22Rv1 (cell line): ENCODE data around the gene TSC22D1.

Experiments used
- H3K27ac ChIP-seq: fragments of 450-650 bp; 2 replicates; pipeline ENCODE4 v1.5.1; 2017
- ZFX ChIP-seq: fragments of 450-650 bp; IDR thresholded peaks from 2 replicates; pipeline ENCODE4 v1.6.1; 2017; ENCODE audit warnings: antibody characterized with exemption, borderline replicate concordance
- TF ChIP-seq, protein P1 (sequence below): fragments of 450-650 bp; IDR thresholded peaks from 2 replicates; pipeline ENCODE4 v1.5.1; 2017; ENCODE audit warnings: mild to moderate bottlenecking

Gene TSC22D1

DNA sequence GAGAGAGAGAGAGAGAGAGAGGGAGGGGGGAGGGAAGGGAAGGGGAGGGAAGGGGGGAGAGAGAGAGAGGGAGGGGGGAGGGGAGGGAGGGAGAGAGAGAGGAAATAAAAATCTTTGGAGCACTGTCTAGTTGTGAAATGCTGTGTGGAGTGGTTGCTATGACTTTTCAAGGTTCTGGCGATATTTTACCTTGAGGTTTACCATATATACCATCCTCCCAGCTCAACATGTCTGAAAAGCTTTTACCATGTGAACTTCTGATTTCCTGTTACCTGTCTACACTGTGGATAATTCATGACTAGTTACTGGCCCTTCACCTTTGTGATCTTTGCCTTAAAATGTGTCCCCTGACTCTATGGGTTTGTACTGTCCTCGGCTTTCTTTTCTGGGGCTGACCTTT is 164.3 kb downstream of the TSC22D1 start:
- TF ChIP-seq, protein P1, sequence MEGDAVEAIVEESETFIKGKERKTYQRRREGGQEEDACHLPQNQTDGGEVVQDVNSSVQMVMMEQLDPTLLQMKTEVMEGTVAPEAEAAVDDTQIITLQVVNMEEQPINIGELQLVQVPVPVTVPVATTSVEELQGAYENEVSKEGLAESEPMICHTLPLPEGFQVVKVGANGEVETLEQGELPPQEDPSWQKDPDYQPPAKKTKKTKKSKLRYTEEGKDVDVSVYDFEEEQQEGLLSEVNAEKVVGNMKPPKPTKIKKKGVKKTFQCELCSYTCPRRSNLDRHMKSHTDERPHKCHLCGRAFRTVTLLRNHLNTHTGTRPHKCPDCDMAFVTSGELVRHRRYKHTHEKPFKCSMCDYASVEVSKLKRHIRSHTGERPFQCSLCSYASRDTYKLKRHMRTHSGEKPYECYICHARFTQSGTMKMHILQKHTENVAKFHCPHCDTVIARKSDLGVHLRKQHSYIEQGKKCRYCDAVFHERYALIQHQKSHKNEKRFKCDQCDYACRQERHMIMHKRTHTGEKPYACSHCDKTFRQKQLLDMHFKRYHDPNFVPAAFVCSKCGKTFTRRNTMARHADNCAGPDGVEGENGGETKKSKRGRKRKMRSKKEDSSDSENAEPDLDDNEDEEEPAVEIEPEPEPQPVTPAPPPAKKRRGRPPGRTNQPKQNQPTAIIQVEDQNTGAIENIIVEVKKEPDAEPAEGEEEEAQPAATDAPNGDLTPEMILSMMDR, result no peak
- TF ChIP-seq ZFX, result no peak
- H3K27ac ChIP-seq, result no peak overlapping the region

DNA sequence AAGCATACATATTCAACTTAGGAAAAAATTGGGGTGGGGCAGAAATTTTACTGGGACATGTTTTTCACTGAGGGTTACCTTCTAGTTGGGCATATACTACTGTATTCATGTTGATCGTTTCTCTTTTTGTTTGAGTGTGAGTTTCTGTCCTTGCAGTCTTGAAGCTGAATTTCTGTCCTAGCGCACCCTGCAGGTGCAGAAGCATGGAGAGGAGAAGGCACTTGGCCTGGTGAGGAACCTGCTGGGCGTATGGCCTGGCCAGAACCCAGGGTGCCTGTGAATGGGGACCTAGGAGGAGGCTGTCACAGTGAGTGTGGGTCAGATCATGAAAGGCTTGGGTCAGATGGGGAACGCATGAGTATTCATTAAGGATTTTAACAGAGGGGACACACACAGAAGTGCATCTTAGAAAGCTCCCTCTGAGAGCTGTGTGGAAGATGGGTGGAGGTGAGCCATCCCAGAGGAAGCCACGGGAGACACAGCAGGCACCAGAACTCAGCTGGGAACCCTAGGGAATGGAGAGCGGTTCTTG is 165.7 kb downstream of the TSC22D1 start:
- H3K27ac ChIP-seq, result no peak overlapping the region
- TF ChIP-seq, protein P1, result 0 out of 2 replicates have a peak, but pooled peaks have one; percentile 7
- no peak for TF ChIP-seq ZFX

DNA sequence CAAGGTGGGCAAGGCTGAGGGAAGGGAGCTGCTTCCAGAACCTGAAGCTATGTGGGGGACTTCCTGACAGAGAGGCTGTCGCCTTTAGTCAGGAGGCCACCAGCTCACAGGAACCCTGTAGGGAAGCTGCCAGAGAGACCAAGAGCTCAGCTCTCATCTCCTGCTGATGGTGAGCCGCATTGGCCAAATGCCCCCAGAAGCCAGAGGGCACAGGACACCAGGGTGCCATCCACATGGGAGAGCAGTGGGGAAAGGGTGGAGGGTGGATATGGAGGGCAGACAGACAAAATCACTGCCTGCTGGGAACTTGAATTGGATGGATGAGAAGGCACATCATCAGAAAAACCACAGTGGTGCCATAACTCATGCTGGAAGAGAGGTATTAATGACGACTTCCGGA is 166.5 kb downstream of the TSC22D1 start:
- TF ChIP-seq ZFX, result no peak
- TF ChIP-seq, protein P1, result no peak

DNA sequence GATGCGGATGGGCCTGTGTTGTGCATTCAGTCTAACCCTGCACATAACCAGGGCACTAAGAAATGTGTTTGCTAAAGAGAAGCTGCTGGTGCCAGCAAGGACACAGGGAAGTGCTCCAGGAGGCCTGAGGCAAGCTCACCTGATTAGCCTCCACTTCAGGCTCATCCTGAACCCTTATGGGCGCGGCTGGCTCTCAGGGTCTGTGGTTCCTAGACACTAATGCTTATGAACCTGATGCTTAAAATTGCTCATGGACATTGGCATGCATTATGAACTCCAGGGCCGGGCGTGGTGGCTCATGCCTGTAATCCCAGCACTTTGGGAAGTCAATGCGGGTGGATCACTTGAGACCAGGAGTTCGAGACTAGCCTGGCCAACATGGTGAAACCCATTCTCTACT is 168.2 kb downstream of the TSC22D1 start:
- H3K27ac ChIP-seq, result no peak overlapping the region
- TF ChIP-seq ZFX, result no peak
- TF ChIP-seq, protein P1, result no peak

More for the DNA sequence above, 166.5 kb downstream of the TSC22D1 start:
- H3K27ac ChIP-seq, result no peak overlapping the region

DNA sequence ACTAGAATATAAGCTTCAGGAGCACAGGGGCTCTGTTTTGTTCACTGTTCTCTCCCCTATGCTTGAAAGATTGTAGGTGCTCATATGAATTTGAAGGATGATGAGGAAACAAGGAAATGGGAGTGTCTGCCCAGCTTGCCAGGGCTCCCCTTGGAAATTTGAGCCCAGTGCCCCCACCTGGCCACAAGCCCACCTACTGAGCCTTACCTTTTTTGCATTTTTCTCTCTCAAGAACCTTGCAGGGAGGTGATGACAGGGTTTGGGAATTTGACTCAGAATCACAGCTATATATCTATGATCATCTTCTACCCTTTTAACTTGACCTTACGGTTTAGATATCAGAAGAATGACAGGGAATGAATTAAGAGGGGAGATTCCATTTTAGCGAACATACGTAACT is 168.8 kb downstream of the TSC22D1 start:
- H3K27ac ChIP-seq, result no peak overlapping the region
- TF ChIP-seq, protein P1, result no peak
- no peak for TF ChIP-seq ZFX

DNA sequence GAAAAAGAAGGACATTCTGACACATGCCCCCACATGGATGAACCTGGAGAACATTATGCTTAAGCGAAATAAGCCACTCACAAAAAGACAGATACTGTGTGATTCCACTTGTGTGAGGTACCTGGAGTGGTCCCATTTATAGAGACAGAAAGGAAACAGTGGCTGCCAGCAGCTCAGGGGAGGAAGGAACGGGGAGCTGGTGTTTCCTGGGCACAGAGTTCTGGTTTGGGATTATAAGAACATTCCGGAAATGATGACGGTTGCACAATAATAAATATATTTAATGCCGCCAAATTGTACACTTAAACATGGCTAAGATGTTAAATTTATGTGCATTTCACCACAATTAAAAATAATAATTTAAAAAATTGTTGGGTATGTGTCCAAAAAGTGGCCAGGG is 169.5 kb downstream of the TSC22D1 start:
- H3K27ac ChIP-seq, result no peak overlapping the region
- no peak for TF ChIP-seq ZFX
- TF ChIP-seq, protein P1, result no peak

DNA sequence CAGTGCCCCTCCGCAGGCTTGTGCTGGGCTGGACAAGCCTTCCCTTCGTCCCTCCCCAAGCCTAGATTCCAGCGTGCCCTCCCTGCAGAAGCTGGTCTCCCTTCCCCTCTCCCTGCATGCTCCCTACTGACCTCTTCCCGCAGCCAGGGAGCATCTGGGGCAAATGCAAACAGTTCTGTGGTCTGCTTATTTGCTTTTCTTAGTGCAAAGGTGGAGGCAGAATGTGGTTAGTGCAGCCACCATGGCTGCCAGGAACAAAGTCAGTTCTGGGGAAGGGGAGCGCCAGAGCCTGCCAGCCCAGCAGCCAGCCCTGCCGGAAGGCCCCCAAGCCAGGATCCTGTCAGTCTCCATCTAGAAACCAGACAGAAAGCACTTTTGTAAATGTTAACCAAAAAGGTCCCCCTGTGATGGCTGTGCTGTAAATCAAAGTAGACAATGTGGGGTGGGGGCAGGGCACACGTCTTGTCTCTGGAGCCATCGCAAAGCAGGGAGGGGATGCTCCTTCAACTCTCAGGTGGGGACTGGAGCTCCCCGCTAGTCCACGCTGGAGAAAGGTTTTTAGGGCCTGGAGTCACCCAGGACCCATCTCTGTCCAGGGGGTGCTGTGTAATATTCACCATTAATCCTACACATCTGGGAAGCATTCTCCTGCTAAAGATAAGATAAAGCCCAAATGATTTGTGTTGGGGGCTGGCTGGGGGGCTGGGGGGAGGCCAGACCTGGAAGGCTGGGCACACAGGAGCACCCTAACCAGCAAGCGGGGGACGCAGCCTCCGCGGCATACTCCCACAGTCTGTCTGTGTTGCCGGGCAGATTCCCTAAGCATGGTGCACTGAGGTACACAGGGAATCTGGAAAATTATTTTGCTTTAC is 171.6 kb downstream of the TSC22D1 start:
- no peak overlapping the region for H3K27ac ChIP-seq
- TF ChIP-seq, protein P1, result no peak
- TF ChIP-seq ZFX, result no peak
